Neural progenitor cell (in vitro differentiated cells): ENCODE results near the gene GPR42.

Source experiments
- CTCF ChIP-seq: fragments of 200-600 bp; sonication (generic); IDR thresholded peaks from 2 replicates; pipeline ENCODE4 v1.5.1; 2017; ENCODE audit warnings: antibody characterized with exemption, mild to moderate bottlenecking
- EZH2 ChIP-seq: fragments of 200-600 bp; sonication (generic); IDR thresholded peaks from 2 replicates; pipeline ENCODE4 v1.6.1; 2017; ENCODE audit warnings: antibody characterized with exemption, mild to moderate bottlenecking, moderate library complexity

- TF ChIP-seq CTCF (no peak), EZH2 (no peak)
These were observed 7.8 kb upstream of the GPR42 start for GRCh38 chr19:35363001-35363590.
